A549 (cell line): ENCODE measurements around the gene FAM163B. TPM values are rescaled to one million over a fixed set of nuclear protein-coding genes. Genes with fewer than 3 reads are reported as not detected.

Experiments
- ATAC-seq, 2 experiments: fragments of 200-7000 bp in 1 of 2; fragments of >200 bp in 1 of 2; cut with Nextera tagmentation in 1 of 2; cut with Tn5 transposase in 1 of 2; 3 replicates each; pipeline versions ENCODE4 v1.8.0 to v1.9.1; 2018 to 2020; ENCODE audit warnings: mild to moderate bottlenecking in 1 of 2, moderate library complexity in 1 of 2
- CTCF ChIA-PET: fragments of 300-600 bp; sonication (Branson Sonifier 250); formaldehyde crosslinking; extraction: SDS; loops from one replicate; lab custom pipeline; 2021; ENCODE audit warnings: antibody characterized with exemption, inconsistent platforms; lab: Yijun Ruan, JAX
- POLR2A ChIA-PET: fragments of 350-600 bp; formaldehyde crosslinking; extraction: SDS; loops from one replicate; lab custom pipeline; 2021; ENCODE audit warnings: antibody characterized with exemption, inconsistent platforms; lab: Yijun Ruan, JAX
- DNase-seq, 2 experiments: peaks; one replicate each; pipeline versions ENCODE4 v3.0.0 to v3.0.0-alpha.2; 2011 to 2016; ENCODE audit warnings: low read depth in 1 of 2, low spot score in 1 of 2
- FAIRE-seq: peaks from 2 replicates; lab custom pipeline; 2011; peaks lifted over from hg19 to GRCh38; lab: Jason Lieb, UNC
- H3K27ac ChIP-seq, 2 experiments: fragments of >200 bp; sonication (Bioruptor Twin); formaldehyde crosslinking; 3 replicates each; pipeline ENCODE4 v1.5.1; 2016 to 2017
- H3K4me1 ChIP-seq: fragments of >200 bp; sonication (Bioruptor Twin); formaldehyde crosslinking; 3 replicates; pipeline ENCODE4 v1.6.1; 2016
- H3K4me2 ChIP-seq: fragments of >200 bp; sonication (Bioruptor Twin); formaldehyde crosslinking; 3 replicates; pipeline ENCODE4 v1.6.1; 2016
- H3K4me3 ChIP-seq: fragments of >200 bp; sonication (Bioruptor Twin); formaldehyde crosslinking; 3 replicates; pipeline ENCODE4 v1.5.1; 2016
- H3K9me3 ChIP-seq: fragments of >200 bp; sonication (Bioruptor Twin); formaldehyde crosslinking; 3 replicates; pipeline ENCODE4 v1.6.1; 2016
- BHLHE40 ChIP-seq: IDR thresholded peaks from 2 replicates; pipeline ENCODE4 v1.6.1; 2012; ENCODE audit warnings: low read depth, low read length, inconsistent platforms
- CBX8 ChIP-seq: fragments of 200-600 bp; sonication (generic); IDR thresholded peaks from 2 replicates; pipeline ENCODE4 v1.6.1; 2016
- CHD2 ChIP-seq: fragments of 150-350 bp; IDR thresholded peaks from 2 replicates; pipeline ENCODE4 v1.6.1; 2014; ENCODE audit warnings: low read length; ENCODE audit not compliant: partially characterized antibody
- EP300 ChIP-seq, 2 experiments: fragments of >200 bp; sonication (Bioruptor Twin); formaldehyde crosslinking; IDR thresholded peaks; 2 replicates in 1 of 2; 3 replicates in 1 of 2; pipeline ENCODE4 v1.6.1; 2016 to 2017
- ESRRA ChIP-seq: fragments of 150-350 bp; IDR thresholded peaks from 2 replicates; pipeline ENCODE4 v1.6.1; 2014; ENCODE audit warnings: mild to moderate bottlenecking, low read length, borderline replicate concordance
- HDAC2 ChIP-seq: fragments of 200-600 bp; sonication (generic); IDR thresholded peaks from 2 replicates; pipeline ENCODE4 v1.6.1; 2016
- HOXB5 ChIP-seq: fragments of 250-450 bp; sonication (Bioruptor Pico); IDR thresholded peaks from 2 replicates; pipeline ENCODE4 v1.5.0; 2020; ENCODE audit warnings: mild to moderate bottlenecking, moderate library complexity
- JUN ChIP-seq, 2 experiments: fragments of >200 bp; sonication (Bioruptor Twin); formaldehyde crosslinking; IDR thresholded peaks; 2 replicates in 1 of 2; 3 replicates in 1 of 2; pipeline ENCODE4 v1.6.1; 2016 to 2017
- MAFK ChIP-seq: fragments of 450-650 bp; IDR thresholded peaks from 2 replicates; pipeline ENCODE4 v1.6.1; 2014; ENCODE audit not compliant: partially characterized antibody
- PHF8 ChIP-seq: fragments of 200-600 bp; sonication (generic); IDR thresholded peaks from 2 replicates; pipeline ENCODE4 v1.6.1; 2016; ENCODE audit warnings: low read depth, mild to moderate bottlenecking, antibody characterized with exemption, moderate library complexity, borderline replicate concordance
- POLR2A ChIP-seq: IDR thresholded peaks from 2 replicates; pipeline ENCODE4 v1.6.1; 2012; ENCODE audit warnings: mild to moderate bottlenecking, low read length
- RARB ChIP-seq: fragments of 250-450 bp; sonication (Bioruptor Pico); IDR thresholded peaks from 2 replicates; pipeline ENCODE4 v1.8.0; 2021; ENCODE audit warnings: mild to moderate bottlenecking, moderate library complexity
- REST ChIP-seq: fragments of 200-600 bp; sonication (generic); IDR thresholded peaks from 2 replicates; pipeline ENCODE4 v1.6.1; 2016; ENCODE audit warnings: antibody characterized with exemption, mild to moderate bottlenecking, moderate library complexity
- RNF2 ChIP-seq: fragments of 200-600 bp; sonication (generic); IDR thresholded peaks from 2 replicates; pipeline ENCODE4 v1.6.1; 2016; ENCODE audit warnings: low read depth, mild to moderate bottlenecking, antibody characterized with exemption, moderate library complexity, borderline replicate concordance
- SREBF2 ChIP-seq: fragments of 450-650 bp; IDR thresholded peaks from 2 replicates; pipeline ENCODE4 v1.6.1; 2014; ENCODE audit warnings: mild to moderate bottlenecking, moderate library complexity
- TFCP2L1 ChIP-seq: fragments of 250-450 bp; sonication (Bioruptor Pico); IDR thresholded peaks from 2 replicates; pipeline ENCODE4 v1.5.0; 2021; ENCODE audit warnings: mild to moderate bottlenecking
- WGBS: methylation state at CpG from one replicate; pipeline ENCODE4 v1.1.6; 2017; ENCODE audit errors: missing lambda C conversion rate; 5-methylcytosine and 5-hydroxymethylcytosine counted together
- polyA plus RNA-seq, 4 experiments: library from polyadenylated mRNA; depleted of rRNA in 3 of 4; stranded (reverse); fragments of >200 nt; fragmentation: RNase III in 1 of 4; extraction: RNeasy Plus Mini Kit Qiagen cat#74134 plus additional on column Dnase treatment in 1 of 4; gene quantifications; 2 replicates in 3 of 4; 3 replicates in 1 of 4; pipeline ENCODE4 v1.2.3, GENCODE V29; 2011 to 2017
- TF ChIP-seq, protein P1 (sequence below): fragments of >200 bp; sonication (Bioruptor Twin); formaldehyde crosslinking; IDR thresholded peaks from 3 replicates; pipeline ENCODE4 v1.6.1; 2016
- TF ChIP-seq, protein P2 (sequence below): fragments of >200 bp; sonication (Bioruptor Twin); formaldehyde crosslinking; IDR thresholded peaks from 3 replicates; pipeline ENCODE4 v1.5.1; 2016
- TF ChIP-seq, protein P3 (sequence below): fragments of 450-650 bp; IDR thresholded peaks from 2 replicates; pipeline ENCODE4 v1.6.1; 2014; ENCODE audit warnings: antibody characterized with exemption
- TF ChIP-seq, protein P4 (sequence below): IDR thresholded peaks from 2 replicates; pipeline ENCODE4 v1.6.1; 2012

FAM163B gene
- polyA plus RNA-seq, 2 of the 4 experiments (the other 2 are of a cell fraction): not detected

DNA sequence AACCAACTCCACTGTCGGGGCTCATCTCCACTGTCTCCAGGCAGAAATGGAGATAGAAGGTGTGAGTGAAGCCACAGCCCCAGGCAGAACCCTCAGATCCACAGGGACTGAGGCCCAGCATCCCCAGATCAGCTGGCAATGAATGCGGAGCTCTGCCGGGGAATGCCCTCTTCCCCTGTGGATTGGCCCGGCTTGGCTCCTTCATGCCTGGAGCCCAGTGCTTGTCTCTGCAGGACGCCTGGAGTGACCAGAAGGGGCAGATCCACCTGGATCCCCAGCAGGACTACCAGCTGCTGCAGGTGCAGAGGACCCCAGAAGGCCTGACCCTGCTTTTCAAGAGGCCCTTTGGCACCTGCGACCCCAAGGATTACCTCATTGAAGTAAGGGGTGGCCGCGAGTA is 30.4 kb upstream of the FAM163B start (continued):
- TF ChIP-seq CHD2 (no peak), HOXB5 (no peak), JUN (IDR thresholded peaks at IDR 0.05) (no peak), ESRRA (no peak), EP300 (IDR thresholded peaks at IDR 0.05) (no peak), POLR2A (no peak)
- TF ChIP-seq, protein P1, sequence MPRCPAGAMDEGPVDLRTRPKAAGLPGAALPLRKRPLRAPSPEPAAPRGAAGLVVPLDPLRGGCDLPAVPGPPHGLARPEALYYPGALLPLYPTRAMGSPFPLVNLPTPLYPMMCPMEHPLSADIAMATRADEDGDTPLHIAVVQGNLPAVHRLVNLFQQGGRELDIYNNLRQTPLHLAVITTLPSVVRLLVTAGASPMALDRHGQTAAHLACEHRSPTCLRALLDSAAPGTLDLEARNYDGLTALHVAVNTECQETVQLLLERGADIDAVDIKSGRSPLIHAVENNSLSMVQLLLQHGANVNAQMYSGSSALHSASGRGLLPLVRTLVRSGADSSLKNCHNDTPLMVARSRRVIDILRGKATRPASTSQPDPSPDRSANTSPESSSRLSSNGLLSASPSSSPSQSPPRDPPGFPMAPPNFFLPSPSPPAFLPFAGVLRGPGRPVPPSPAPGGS: no peak

DNA sequence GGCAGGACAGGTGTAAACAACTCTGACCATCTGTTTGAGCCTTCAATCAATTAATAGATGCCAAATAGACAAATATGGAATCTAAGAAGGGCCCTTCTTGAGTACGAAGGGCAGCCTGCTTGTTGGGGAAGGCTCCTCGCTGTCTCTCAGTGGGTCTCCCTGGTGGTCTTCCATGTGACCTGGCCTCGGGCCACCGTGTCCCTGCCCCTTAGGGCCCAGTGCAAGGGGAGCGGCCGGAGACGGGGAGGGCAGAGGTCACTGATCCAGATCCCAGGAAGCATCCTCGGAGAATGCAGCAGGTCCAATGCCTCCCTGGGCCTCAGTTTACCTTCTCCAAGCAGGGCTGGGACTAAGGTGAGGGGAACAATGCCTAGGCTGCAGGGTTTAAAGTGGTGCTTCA is 29.5 kb upstream of the FAM163B start:
- ChIA-PET CTCF (no interaction called here), POLR2A (no interaction called here)
- Histone ChIP-seq H3K4me2 (no peak overlapping the region), H3K4me1 (no peaks in the 10 kb centered on the region), H3K27ac (no peak overlapping the region), H3K9me3 (no peaks in the 10 kb centered on the region), H3K4me3 (no peak overlapping the region)
- FAIRE-seq (no peak), DNase-seq (no peak), ATAC-seq (no peak)
- TF ChIP-seq CBX8: no peak
- 7% methylated on average over 8 of the region's 8 CpGs for WGBS

DNA sequence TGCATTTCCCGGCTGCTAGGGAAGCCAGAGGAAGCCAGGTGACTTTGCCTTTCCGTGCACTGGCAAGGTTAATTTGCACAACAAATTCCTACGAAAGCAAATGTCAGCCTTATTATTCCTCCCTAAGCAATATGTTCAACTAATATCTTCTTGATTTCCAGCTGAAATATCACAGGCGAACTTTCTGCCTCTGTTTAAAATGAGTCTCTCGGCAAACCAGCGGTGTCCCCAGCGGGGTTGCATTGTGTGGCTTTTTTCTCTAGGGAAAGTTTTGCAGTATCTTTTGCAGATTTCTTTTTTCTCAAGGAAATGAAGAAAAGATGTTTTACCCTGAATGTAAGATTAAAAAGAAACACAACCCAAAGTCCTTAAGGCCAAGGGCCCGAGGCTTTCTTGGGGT is 28.9 kb upstream of the FAM163B start:
- DNase-seq (no peak), FAIRE-seq (no peak), ATAC-seq (no peak)
- no peak for TF ChIP-seq HOXB5
- TF ChIP-seq, protein P2, sequence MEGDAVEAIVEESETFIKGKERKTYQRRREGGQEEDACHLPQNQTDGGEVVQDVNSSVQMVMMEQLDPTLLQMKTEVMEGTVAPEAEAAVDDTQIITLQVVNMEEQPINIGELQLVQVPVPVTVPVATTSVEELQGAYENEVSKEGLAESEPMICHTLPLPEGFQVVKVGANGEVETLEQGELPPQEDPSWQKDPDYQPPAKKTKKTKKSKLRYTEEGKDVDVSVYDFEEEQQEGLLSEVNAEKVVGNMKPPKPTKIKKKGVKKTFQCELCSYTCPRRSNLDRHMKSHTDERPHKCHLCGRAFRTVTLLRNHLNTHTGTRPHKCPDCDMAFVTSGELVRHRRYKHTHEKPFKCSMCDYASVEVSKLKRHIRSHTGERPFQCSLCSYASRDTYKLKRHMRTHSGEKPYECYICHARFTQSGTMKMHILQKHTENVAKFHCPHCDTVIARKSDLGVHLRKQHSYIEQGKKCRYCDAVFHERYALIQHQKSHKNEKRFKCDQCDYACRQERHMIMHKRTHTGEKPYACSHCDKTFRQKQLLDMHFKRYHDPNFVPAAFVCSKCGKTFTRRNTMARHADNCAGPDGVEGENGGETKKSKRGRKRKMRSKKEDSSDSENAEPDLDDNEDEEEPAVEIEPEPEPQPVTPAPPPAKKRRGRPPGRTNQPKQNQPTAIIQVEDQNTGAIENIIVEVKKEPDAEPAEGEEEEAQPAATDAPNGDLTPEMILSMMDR: no peak
- TF ChIP-seq MAFK: no peak
- TF ChIP-seq, protein P3, sequence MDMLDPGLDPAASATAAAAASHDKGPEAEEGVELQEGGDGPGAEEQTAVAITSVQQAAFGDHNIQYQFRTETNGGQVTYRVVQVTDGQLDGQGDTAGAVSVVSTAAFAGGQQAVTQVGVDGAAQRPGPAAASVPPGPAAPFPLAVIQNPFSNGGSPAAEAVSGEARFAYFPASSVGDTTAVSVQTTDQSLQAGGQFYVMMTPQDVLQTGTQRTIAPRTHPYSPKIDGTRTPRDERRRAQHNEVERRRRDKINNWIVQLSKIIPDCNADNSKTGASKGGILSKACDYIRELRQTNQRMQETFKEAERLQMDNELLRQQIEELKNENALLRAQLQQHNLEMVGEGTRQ: no peak
- TF ChIP-seq RNF2: no peak
- TF ChIP-seq SREBF2: no peak
- no peak for TF ChIP-seq HDAC2
- no peak for TF ChIP-seq TFCP2L1 (CRISPR knock-in tag)
- no peak for TF ChIP-seq REST
- TF ChIP-seq PHF8: no peak
- no peak for TF ChIP-seq BHLHE40
- TF ChIP-seq RARB (CRISPR knock-in tag): no peak
- TF ChIP-seq, protein P4, sequence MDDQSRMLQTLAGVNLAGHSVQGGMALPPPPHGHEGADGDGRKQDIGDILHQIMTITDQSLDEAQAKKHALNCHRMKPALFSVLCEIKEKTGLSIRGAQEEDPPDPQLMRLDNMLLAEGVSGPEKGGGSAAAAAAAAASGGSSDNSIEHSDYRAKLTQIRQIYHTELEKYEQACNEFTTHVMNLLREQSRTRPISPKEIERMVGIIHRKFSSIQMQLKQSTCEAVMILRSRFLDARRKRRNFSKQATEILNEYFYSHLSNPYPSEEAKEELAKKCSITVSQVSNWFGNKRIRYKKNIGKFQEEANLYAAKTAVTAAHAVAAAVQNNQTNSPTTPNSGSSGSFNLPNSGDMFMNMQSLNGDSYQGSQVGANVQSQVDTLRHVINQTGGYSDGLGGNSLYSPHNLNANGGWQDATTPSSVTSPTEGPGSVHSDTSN: no peak
- WGBS: 25% methylated on average over 8 of the region's 8 CpGs
- no peak overlapping the region for H3K4me2 ChIP-seq
- CTCF ChIA-PET: no interaction called here
- H3K27ac ChIP-seq: no peak overlapping the region
- POLR2A ChIA-PET: no interaction called here
- no peak overlapping the region for H3K4me3 ChIP-seq
- no peaks in the 10 kb centered on the region for H3K4me1 ChIP-seq
- H3K9me3 ChIP-seq: no peaks in the 10 kb centered on the region
